Measurements from ENCODE around the gene AGPAT2. TPM values are rescaled to one million over a fixed set of nuclear protein-coding genes. Genes with fewer than 3 reads are reported as not detected.

Gene AGPAT2
- total RNA-seq, 1 donor from 2014 or later = 46.1 TPM

DNA sequence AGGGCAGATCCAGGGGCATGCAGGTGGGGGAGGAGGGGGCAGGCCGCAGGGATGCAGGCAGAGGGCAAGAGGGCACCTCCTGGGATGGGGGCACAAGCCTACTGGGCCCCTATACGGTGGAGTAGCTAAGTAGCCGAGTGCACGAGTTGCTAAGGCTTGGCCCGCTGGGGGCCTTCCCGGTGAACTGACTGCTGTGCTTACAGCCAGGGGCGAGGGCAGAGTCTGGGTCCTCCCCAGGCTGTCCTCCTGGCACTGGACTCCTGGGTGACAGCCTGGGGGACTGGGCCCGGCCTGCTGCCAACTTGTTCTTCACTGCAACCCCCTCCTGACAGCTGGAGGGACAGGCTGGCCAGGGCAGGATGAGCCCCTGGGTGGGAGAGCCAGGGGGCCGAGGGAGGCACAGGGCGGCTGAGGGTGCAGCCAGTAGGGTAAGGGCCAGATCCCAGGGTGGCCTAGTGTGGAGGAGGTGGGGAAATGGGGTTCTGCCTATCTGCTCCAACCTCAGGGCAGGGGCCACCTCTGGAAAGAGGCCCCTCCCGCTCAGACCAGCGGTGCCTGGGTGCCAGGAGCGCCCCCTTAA lies 26.2 kb downstream of the AGPAT2 start:
- DNase-seq = no peak

DNA sequence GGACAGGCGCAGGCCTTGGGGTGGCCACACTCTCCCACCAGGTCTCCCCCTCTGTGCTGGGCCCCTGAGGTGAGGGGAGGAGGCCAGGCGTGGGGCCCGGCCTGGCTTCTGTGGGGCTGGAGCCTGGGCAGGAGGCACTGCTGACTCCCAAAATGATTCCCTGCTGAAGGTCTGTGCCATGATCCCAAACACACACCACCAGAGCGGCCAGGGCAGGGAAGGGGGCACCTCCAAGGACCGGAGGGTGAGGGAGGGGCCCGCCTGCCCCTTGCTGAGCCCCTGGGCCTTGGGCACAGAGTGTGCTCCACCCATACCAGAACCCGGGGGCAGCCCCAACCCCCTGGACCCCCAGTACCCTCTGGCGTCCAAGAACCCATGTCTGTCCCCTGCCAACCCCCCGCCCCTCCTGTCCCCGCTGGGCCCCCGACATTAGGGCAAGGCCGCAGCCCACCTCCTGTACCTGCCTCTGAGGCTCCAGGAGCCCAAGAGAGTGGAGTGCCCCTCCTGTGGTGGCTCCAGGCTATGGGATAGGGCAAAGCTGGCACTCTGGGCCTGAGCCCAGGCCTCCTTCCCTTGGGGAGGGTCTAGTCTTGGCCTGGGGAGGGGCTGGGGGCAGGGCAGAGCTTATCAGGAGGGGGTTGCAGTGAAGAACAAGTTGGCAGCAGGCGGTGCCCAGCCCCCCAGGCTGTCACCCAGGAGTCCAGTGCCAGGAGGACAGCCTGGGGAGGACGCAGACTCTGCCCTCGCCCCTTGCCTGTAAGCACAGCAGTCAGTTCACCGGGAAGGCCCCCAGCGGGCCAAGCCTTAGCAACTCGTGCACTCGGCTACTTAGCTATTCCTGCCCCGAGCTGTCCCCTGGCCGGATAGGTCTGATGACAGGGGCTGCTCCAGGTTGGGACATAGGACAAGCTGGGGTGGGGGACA lies 27.1 kb downstream of the AGPAT2 start:
- no peak for DNase-seq

GRCh38 chr9:136658849-136659535 lies 28.3 kb downstream of the AGPAT2 start:
- peak; percentile 30 for DNase-seq

DNA sequence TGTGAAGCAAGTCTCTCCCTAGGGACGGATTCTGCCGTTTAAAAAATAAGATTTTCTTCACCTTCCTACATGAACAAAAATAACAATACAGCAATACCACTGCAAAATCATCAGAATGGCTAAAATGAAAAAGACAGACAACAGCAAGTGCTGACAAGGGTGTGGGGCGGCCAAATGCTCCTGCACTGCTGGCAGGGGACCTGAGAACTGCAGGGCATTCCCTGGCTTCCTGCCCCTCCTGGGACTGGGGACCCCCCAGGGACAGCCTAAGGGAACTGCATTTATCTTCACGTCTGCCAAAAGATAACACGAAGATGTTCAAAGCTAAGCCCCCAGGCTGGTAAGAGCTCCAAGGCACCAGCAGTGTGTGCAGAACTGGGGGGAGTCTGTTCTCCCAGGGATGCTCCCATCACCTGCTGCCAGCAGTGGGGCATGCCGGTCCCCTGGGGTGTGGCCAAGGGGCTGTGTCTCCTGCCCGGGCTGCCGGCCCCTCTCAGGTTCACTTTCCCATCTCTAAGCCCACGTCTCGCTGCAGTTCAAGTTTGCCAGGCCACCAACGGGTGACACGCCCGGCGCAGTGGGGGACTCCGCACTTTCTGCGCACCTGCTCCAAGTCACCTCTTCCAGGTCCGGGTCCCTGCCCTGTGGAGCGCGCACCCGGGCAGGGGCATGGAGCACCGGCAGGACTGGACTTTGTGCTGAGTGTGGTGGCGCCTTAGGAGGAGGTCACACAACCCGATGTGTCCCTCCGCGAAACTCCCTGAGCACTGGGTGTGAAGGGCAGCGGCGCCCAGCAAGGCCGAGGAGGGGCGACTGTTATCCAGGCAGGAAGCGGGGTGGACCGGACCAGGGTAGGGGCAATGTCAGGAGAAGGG lies 29.0 kb downstream of the AGPAT2 start:
- no peak for DNase-seq

DNA sequence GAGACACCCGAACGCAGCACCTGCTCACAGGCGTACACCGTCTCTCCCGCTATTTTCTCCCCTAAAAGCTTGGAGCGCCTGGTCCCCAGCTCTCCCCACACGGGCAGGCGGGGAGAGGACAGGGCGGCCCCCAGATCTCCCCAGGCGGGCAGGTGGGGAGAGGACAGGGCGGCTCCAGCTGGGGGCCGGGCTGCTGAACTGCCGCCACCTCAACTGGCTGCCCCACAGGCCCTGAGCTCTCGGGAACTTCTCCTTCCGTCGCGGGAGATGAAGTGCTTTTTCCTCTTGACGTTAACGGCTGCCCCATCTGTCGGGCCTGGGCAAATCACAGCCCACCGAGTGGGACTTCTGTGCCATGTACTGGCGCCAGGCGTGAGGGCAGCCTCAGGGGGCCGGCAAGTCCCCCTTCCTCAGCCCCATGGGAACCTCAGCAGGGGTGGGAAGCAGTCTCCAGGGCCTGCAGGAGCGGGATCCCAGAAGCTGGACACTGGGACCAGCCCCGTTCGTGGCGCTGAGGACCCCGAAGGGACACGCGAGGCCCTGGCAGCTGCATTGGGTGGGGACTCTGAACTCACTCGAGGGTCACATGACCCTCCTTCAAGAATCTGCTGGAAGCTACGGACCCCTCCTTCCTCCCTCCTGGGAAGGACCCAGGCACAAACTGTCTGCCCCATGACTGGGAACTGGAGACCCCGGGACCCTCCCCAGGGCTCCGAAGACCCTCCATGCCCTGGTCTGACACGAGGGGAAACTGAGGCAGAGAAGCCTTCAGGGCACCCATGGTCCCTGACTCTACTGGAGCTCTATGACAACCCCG lies 30.3 kb downstream of the AGPAT2 start:
- DNase-seq = peak; percentile 50

DNA sequence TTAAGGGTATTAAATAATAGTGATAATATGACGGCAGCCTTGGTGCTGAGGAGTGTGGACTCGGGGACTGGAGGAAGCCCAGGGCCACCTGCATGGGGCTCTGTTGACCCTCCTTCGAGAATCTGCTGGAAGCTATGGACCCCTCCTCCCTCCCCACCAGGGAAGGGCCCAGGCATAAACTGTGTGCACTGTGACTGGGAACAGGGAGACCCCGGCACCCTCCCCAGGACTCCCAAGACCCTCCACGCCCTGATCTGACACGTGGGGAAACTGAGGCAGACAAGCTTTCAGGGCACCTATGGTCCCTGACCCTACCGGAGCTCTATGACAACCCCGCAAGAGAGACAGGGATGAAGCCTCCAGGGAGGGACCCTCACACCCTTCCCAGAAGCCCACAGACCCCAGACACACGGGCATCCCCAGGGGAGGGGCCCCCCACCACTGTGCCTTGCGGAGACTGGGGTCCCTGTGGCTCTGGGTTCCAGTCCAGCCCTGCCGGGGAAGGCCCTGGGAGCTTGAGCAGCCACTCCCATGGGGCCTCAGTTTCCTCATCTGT lies 31.0 kb downstream of the AGPAT2 start:
- DNase-seq = no peak

- DNase-seq = peak; percentile 98
Observed at GRCh38 chr9:136655536-136656182, 31.6 kb downstream of the AGPAT2 start.

DNA sequence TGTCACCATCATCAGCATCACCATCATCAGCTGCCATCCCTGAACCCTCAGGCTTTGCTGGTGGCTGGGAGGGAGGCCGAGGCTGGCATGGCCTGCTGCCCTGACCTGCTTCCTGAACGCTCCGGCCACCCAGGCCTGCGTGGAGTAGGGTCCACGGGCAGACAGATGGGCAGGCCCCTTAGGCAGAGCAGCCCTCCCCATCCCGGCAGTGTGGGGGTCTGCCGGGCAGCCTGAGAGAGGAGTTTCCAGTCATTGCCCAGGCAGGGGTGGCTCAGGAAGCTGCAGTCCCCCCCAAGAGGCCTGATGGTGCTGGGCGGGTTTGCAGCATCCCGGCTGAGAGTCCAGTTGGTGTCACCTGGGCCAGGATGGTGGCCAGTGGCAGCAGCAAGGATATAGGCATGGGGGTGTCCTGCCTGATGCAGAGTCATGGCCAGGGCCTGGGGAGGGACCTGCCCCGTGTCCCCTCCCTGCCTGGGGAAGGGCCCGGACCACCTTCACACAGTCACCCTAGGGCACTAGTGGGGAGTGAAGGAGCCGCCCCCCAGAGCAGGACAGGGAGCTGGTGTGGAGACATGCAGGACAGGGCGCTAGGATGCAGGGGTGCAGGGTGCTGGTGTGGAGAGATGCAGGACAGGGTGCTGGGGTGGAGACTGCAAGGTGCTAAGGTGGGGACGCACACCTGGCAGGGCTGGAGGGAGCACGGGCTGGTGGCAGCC lies 32.3 kb downstream of the AGPAT2 start:
- no peak for DNase-seq

DNA sequence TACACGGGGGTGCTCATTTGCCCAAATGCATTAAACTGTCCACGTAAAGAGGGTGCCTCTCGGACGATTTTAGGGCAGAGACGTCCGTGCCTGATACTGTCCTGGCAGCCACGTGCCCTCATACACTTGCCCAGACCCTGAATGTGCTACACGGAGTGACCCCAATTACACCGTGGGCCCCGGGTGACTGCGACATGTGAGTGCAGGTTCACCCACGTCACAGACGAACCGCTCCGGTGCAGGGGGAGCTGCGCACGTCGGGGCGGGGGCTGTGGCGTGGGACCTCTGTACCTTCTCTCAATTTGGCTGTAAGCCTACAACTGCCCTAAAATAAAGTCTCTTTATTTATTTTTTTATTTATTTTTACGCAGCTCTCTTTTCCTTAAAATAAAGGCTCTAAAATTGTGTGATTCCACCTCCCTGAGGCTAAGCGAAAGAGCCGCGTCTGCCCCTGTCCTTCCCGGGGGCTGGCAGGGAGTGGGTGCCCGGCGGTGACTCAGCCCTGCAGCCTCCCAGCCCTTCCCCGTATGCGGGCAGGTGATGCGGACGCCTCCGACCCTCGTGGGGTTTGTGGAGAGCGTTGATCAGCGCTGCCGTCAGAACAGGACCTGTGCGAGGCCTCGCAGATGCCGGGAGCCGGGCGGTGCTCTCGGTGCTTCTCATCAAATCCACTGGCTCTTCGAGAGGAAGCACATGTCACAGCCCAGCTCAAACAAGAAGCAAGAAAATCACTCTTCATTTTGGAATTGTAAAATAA lies 33.8 kb downstream of the AGPAT2 start:
- peak; percentile 54 for DNase-seq

DNA sequence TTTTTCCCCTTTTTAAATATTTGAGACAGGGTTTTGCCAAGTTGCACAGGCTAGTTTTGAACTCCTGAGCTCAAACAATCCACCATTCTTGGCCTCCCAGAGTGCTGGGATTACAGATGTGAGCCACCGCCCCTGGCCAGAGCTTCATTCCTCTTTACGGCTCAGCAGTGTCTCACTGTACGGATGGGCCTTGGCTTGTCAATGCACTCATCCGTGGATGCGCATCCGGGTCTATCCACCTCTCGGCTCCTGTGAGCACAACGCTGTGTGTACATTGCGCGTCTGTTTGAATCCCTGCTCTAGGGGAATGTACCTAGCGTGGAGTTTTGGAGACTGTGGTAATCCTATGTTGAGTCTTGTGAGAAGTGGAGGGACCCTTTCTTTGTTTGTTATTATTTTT lies 35.4 kb downstream of the AGPAT2 start:
- DNase-seq = no peak

- DNase-seq = no peak
Observed at GRCh38 chr9:136650648-136651047, 36.6 kb downstream of the AGPAT2 start.

GRCh38 chr9:136650021-136650420 lies 37.2 kb downstream of the AGPAT2 start:
- no peak for DNase-seq

GRCh38 chr9:136648751-136649150 lies 38.5 kb downstream of the AGPAT2 start:
- DNase-seq = peak; percentile 98

DNA sequence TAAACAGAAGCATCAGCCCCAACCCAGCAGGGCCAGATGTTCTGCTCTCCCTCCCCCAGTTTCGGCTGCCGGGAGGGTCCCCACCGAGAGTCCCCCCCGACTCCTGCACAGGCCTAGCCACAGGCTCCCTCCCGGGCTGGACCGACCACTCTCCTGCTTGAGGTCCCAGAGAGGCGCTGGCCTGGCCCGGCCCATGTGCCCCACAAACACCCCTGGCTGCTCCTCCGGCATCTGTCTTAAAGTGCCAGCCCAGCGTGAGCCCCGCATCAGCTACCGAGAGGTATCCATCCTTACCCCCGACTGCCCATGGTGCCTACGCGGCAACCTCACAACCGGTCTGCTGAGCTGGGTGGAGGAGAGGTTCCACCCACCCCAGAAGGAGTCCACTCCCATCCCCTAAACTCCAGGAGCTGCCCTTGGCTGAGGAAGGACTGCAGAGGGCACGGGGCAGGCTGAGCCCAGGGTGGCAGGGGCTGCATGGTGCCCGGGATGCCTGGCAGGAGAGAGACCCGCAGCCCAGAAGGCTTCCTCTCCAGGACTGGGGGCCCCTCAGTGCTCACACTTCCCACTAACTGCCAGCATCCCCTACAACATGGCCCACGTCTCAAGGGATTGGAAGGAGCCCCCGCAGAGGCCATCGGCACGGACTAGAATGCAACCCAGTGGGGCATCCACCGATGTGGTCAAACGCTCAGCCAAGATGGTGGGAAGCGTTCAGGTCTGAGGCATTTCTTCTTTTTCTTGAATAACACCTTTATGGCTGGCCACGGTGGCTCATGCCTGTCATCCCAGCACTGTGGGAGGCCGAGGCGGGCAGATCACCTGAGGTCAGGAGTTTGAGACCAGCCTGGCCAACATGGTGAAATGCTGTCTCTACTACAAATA lies 40.2 kb downstream of the AGPAT2 start:
- peak; percentile 48 for DNase-seq

GRCh38 chr9:136645903-136646754 lies 41.1 kb downstream of the AGPAT2 start:
- DNase-seq = peak; percentile 98

DNA sequence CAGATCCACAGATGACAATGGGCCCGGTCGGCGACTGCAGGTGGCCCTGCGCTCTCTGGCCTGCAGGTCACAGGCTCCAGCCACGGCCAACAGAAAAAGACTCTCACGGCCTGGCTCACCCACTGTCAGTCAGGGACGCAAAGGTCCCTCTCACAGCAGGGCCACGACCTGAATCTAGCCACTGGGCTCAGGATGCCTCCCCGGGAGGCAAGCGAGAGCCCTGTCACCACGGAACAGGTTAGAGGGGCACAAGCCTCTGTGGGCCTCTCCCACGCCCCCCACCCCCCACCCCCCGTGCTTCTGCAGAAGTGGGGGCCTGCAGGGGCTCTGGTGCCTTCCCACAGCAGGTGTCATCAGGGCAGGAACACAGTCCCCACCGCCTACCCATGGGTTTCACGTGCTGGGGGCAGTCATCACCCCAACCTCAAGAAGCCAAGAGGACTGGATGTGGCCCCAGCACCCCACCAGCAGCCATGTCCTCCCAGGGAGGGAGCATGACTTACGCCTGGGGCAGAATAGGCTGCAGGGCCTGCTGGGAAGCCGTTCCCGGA lies 41.8 kb downstream of the AGPAT2 start:
- DNase-seq = no peak

All from dermis blood vessel endothelial cell (primary cell).